PFSK-1 (cell line): ENCODE measurements around the gene CAMK2N1.

Experiments
- FOXP2 ChIP-seq: optimal IDR thresholded peaks from 2 replicates; pipeline ENCODE3; 2011; ENCODE audit warnings: borderline replicate concordance, control low read depth, inconsistent platforms; ENCODE audit not compliant: insufficient read depth; ENCODE audit errors: extremely low read length, extremely low read depth
- POLR2AphosphoS5 ChIP-seq: IDR thresholded peaks from 2 replicates; pipeline ENCODE4 v1.6.1; 2012; ENCODE audit warnings: low read depth, mild to moderate bottlenecking, control low read depth, low read length, moderate library complexity
- SIN3A ChIP-seq: IDR thresholded peaks from 2 replicates; pipeline ENCODE4 v1.6.1; 2012; ENCODE audit warnings: mild to moderate bottlenecking, low read length, moderate library complexity, borderline replicate concordance; ENCODE audit not compliant: insufficient read depth
- TAF1 ChIP-seq: IDR thresholded peaks from 2 replicates; pipeline ENCODE4 v1.6.1; 2012; ENCODE audit warnings: low read length, control low read depth, borderline replicate concordance; ENCODE audit not compliant: insufficient read depth
- TF ChIP-seq, protein P1 (sequence below), 2 experiments: IDR thresholded peaks; 2 replicates each; pipeline versions ENCODE4 v1.6.1 to v1.8.0; 2011 to 2012; ENCODE audit warnings: low read depth in 2 of 2, low read length in 2 of 2, control low read depth in 1 of 2, inconsistent platforms in 1 of 2, mild to moderate bottlenecking in 1 of 2, moderate library complexity in 1 of 2; ENCODE audit not compliant: insufficient read depth in 1 of 2

Gene CAMK2N1

DNA sequence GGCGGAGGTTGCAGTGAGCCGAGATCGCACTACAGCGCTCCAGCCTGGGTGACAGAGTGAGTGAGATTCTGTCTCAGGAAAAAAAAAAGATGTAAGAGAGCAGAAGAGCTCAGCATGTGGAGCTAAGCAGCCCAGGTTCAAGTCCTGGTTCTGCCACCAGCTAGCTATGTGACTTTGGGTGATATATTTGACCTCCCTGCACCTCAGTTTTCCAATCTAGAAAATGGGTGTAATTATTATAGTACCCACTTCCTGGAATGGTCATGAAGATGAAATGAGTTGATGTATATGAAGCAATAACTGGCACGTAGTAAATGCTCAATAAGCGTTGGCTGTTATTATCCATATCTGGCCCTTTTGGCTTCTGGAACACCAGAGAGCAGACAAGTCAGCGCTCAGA, 38.2 kb downstream of the CAMK2N1 start:
- TF ChIP-seq POLR2AphosphoS5 = no peak

DNA sequence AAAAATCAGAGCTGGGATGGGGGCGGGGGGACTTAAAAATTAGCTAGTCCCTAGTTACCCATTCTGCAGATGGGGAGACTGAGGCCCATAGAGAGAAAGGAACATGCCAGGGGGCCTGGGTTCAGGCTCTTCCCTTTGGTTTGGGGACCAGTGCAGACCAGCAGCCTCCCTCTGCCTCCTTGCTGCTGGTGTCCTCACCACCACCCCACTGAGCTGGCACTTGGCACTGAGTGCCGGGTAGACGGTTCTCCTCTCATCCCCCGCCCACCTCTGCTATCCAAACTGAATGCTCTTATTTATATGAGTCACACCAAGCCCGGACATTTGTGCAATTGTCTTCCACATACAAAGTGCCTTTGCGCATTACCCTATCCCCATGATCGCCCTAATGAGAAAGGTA, 39.2 kb downstream of the CAMK2N1 start:
- TF ChIP-seq FOXP2 (no peak), TAF1 (no peak), SIN3A (no peak), POLR2AphosphoS5 (no peak)
- TF ChIP-seq, protein P1, sequence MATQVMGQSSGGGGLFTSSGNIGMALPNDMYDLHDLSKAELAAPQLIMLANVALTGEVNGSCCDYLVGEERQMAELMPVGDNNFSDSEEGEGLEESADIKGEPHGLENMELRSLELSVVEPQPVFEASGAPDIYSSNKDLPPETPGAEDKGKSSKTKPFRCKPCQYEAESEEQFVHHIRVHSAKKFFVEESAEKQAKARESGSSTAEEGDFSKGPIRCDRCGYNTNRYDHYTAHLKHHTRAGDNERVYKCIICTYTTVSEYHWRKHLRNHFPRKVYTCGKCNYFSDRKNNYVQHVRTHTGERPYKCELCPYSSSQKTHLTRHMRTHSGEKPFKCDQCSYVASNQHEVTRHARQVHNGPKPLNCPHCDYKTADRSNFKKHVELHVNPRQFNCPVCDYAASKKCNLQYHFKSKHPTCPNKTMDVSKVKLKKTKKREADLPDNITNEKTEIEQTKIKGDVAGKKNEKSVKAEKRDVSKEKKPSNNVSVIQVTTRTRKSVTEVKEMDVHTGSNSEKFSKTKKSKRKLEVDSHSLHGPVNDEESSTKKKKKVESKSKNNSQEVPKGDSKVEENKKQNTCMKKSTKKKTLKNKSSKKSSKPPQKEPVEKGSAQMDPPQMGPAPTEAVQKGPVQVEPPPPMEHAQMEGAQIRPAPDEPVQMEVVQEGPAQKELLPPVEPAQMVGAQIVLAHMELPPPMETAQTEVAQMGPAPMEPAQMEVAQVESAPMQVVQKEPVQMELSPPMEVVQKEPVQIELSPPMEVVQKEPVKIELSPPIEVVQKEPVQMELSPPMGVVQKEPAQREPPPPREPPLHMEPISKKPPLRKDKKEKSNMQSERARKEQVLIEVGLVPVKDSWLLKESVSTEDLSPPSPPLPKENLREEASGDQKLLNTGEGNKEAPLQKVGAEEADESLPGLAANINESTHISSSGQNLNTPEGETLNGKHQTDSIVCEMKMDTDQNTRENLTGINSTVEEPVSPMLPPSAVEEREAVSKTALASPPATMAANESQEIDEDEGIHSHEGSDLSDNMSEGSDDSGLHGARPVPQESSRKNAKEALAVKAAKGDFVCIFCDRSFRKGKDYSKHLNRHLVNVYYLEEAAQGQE (IDR thresholded peaks at IDR 0.05; ENCODE audit: insufficient read depth in 1 of 2, low read depth in 2 of 2, low read length in 2 of 2) = no peak

DNA sequence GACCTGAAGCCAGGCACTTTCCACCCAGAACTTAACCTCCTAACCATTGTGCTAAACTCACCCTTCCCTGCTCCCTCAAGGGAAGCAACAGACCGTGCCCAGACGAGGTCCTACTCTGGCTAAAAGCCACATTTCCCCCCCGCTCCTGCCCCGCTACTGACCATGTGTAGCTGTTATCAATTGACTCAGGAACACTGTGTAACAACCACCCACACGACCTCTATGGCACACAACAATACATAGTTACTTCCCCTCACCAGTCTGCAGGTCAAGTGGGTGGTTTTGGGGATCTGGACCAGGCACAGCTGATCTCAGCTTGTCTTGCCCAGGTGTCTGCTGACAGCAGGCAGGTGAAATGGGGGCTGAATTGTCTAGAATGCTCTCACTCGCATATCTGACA, 40.1 kb downstream of the CAMK2N1 start:
- TF ChIP-seq SIN3A (no peak), POLR2AphosphoS5 (no peak), TAF1 (no peak), FOXP2 (no peak)
- TF ChIP-seq, protein P1 (IDR thresholded peaks at IDR 0.05; ENCODE audit: insufficient read depth in 1 of 2, low read depth in 2 of 2, low read length in 2 of 2) = no peak

DNA sequence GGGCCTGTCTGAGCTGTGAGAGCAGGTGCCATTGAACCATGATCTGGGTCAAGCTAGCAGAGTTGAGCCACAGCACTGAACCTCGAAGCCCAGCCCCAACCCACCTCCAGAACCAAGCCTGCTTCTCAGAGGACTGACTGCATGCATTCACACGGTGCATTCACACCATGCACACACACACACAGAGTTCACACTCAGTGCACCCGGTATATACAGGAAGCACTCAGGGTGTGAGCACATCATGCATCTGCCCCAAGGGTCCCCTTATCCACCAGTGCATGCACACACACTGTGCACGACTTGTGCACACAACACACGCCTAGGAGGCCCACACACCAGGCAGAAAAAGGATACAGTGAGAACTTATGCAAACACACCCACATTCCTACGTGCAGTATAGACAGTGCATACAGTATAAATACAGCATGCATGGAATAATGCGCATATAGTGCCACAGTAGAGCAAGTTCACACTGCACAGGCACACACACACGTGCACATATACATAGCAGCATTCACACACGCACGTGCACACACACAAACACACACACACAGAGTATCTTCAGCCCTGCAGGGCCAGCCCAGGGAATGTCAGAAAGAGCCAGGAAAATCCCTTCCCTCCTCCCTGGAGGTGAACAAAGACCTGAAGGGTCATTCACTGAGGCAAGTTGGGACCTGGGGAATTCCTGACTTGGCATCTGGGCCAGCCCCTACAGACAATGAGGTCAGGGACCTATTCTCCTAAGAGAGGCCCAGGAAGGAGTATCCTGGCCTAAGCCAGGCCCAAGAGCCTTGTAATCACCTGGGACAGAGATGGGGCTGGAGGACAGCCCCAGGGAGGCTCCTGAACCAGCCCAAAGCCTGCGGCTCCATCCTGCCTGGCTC, 42.1 kb downstream of the CAMK2N1 start:
- TF ChIP-seq FOXP2 (no peak), SIN3A (no peak), POLR2AphosphoS5 (no peak), TAF1 (no peak)
- TF ChIP-seq, protein P1 (IDR thresholded peaks at IDR 0.05; ENCODE audit: insufficient read depth in 1 of 2, low read depth in 2 of 2, low read length in 2 of 2) = no peak

DNA sequence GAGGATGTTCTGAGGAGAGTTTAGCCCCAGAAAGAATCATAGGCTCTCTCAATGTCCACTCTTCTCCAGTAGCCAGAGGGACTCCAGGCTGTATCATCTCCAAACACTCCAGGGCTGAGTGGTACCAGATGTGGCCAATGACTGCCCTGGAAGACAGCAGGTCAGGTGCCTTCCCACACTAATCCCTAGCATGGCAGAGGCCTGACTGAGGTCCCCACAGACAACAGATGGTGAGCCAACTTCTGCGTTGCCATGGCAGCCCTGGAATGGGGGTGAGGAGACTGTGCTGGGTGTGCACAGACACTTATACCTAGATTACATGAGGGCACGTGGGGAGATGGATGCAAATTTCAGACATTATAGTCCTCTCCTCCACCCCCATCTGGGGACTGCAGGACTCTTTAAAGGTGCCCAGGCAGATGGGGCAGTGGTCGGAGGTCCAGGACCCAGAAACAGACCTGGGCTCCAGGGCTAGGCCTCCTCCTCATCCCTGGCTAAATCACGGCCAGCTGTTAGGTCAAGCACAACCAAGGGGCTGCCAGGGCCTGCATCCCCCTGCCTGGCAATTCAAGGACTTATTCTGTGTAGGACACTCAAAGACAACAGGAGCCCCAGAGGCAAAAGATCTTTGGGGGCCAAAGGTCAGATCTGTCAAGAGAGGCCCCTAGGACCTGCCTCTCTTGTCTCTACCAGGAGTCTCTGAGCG, 42.9 kb downstream of the CAMK2N1 start:
- TF ChIP-seq FOXP2 (no peak), TAF1 (no peak), SIN3A (no peak), POLR2AphosphoS5 (no peak)
- TF ChIP-seq, protein P1 (IDR thresholded peaks at IDR 0.05; ENCODE audit: insufficient read depth in 1 of 2, low read depth in 2 of 2, low read length in 2 of 2) = no peak
